ENCODE results near the gene TTYH3. TPM values are rescaled to one million over a fixed set of nuclear protein-coding genes. Genes with fewer than 3 reads are reported as not detected.

TTYH3 gene
- total RNA-seq, 1 donor from 2014 or later, result 296 TPM

DNA sequence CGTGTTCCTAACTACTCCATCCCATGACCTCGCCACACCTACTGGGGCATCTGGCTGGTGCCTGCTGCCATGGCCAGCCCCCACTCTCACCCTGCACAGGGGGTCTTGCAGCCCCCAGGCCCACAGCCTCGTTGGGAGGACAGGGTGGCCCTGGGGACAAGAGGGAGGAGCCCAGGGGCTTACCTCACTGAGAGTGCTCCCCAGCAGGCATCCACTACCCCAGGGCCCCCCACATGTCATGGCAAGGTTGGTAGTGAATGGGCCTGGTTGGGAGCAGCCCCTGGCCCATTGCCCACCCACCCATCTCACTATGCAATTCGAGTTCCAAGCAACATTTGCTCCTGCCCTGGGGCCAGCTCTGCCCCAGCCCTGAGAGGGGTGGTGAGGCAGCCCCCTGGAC is 32.2 kb downstream of the TTYH3 start:
- H3K9me3 Mint-ChIP-seq, result no peaks in the 10 kb centered on the region
- no peak overlapping the region for H3K27ac Mint-ChIP-seq
- H3K27me3 Mint-ChIP-seq (ENCODE audit: low read depth), result peaks cover 4% of the 10 kb centered on the region
- TF ChIP-seq, protein P1, sequence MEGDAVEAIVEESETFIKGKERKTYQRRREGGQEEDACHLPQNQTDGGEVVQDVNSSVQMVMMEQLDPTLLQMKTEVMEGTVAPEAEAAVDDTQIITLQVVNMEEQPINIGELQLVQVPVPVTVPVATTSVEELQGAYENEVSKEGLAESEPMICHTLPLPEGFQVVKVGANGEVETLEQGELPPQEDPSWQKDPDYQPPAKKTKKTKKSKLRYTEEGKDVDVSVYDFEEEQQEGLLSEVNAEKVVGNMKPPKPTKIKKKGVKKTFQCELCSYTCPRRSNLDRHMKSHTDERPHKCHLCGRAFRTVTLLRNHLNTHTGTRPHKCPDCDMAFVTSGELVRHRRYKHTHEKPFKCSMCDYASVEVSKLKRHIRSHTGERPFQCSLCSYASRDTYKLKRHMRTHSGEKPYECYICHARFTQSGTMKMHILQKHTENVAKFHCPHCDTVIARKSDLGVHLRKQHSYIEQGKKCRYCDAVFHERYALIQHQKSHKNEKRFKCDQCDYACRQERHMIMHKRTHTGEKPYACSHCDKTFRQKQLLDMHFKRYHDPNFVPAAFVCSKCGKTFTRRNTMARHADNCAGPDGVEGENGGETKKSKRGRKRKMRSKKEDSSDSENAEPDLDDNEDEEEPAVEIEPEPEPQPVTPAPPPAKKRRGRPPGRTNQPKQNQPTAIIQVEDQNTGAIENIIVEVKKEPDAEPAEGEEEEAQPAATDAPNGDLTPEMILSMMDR (IDR thresholded peaks at IDR 0.05; ENCODE audit: unreplicated experiment), result no peak
- DNase-seq (ENCODE audit: low spot score in 2 of 2, unreplicated experiment in 2 of 2), result no peak
- no peak overlapping the region for H3K4me3 Mint-ChIP-seq
- H3K36me3 Mint-ChIP-seq, result peaks cover 3% of the 10 kb centered on the region
- H3K4me1 Mint-ChIP-seq, result no peaks in the 10 kb centered on the region

DNA sequence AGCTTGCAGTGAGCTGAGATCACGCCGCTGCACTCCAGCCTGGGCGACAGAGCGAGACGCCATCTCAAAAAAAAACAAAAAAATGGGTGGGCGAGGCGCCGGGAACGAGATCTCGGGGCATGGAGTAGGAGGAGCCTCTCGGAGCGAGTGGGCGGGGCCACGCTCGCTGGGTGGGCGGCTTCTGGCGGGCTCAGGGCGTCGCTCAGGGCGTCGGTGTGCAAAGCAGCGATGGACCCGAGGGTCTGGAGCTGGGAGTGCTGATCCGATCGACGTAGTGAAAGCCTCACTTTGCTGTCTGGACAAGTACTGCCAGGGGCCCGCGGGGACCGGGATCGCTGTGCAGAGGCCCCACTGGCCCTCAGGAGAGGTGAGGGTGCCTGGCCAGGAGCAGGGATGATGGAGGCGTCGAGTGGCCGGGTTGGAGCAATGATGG is 33.6 kb downstream of the TTYH3 start:
- Mint-ChIP-seq H3K27me3 (ENCODE audit: low read depth) (peaks cover 11% of the 10 kb centered on the region), H3K9me3 (no peaks in the 10 kb centered on the region), H3K4me3 (no peak overlapping the region), H3K4me1 (no peaks in the 10 kb centered on the region), H3K36me3 (peaks cover 3% of the 10 kb centered on the region), H3K27ac (no peak overlapping the region)
- TF ChIP-seq, protein P1 (IDR thresholded peaks at IDR 0.05; ENCODE audit: unreplicated experiment), result no peak
- no peak for DNase-seq (ENCODE audit: low spot score in 2 of 2, unreplicated experiment in 2 of 2)

DNA sequence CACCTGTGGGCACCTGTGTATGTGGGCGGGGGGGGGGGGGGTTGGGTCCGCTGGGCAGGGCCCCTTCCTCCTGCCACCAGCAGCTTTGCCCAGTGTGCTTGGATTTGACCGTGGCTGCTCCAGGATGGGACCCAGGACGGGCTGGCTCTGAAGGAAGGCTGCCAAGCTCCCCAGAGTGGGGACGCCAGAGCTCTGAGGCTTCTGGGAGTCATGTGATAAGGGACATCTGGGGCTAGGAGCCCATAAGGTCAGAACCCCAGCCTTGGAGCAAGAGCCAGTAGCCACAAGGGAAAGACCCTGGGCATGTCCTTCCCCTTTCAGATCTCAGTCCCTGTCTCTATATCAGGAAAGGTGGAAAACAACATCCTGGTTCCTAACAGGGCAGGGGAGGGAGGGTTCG is 34.4 kb downstream of the TTYH3 start:
- H3K36me3 Mint-ChIP-seq, result peaks cover 3% of the 10 kb centered on the region
- no peak overlapping the region for H3K4me3 Mint-ChIP-seq
- DNase-seq (ENCODE audit: low spot score in 2 of 2, unreplicated experiment in 2 of 2), result no peak
- H3K9me3 Mint-ChIP-seq, result no peaks in the 10 kb centered on the region
- H3K27ac Mint-ChIP-seq, result no peak overlapping the region
- TF ChIP-seq, protein P1 (IDR thresholded peaks at IDR 0.05; ENCODE audit: unreplicated experiment), result no peak
- no peaks in the 10 kb centered on the region for H3K4me1 Mint-ChIP-seq
- H3K27me3 Mint-ChIP-seq (ENCODE audit: low read depth), result peaks cover 19% of the 10 kb centered on the region

DNA sequence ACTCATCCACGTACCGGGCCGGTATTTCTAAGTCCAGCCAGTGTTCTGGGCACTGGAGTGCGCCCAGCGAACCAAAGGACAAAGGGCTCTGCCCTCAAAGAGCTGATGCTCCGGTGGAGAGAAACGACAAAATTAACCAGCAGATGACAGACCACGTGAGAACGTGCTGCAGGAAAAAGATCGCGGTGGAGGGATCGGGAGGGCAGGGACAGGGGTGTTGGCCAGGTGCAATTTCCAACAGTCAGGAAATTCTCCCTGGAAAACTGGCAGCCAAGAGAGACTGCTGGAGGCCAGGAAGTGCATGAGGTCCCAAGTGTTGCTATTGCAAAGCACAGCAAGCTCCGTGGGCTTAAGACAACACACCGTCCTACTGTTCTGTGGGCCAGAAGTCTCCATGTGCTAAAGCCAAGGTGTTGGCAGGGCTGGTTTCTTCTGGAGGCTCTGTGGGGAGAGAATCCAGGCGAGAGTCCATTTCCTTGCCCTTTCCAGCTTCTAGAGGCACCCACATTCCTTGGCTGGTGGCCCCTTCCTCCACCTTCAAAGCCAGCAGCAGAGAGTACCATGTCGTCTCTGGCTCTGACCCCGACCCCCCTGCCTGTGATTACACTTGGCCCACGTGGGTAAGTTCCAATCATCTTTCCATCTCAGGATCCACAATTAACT is 34.9 kb downstream of the TTYH3 start:
- DNase-seq (ENCODE audit: low spot score in 2 of 2, unreplicated experiment in 2 of 2), result no peak
- Mint-ChIP-seq H3K27ac (no peak overlapping the region), H3K27me3 (ENCODE audit: low read depth) (peaks cover 19% of the 10 kb centered on the region), H3K36me3 (peaks cover 3% of the 10 kb centered on the region), H3K4me3 (no peak overlapping the region), H3K4me1 (no peaks in the 10 kb centered on the region), H3K9me3 (no peaks in the 10 kb centered on the region)
- TF ChIP-seq, protein P1 (IDR thresholded peaks at IDR 0.05; ENCODE audit: unreplicated experiment), result no peak

DNA sequence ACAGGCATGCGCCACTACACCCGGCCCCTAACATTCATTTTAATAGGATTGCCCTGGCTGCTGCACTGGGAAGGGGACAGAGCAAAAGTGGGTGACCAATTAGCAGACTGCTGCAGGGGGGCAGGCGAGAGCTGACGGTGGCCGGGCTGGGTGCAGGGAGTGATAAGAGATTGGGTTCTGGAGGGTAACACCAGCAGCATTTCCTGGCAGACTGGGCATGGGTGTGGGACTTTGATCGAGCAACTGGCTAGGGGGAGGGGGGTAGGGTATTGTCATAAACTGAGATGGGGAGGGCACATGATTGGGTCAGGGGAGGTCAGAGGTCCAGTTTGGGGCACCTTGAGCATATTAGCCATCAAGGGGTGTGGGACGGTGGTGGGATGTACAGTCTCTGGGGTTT is 36.1 kb downstream of the TTYH3 start:
- TF ChIP-seq, protein P1 (IDR thresholded peaks at IDR 0.05; ENCODE audit: unreplicated experiment), result no peak
- Mint-ChIP-seq H3K27ac (no peak overlapping the region), H3K36me3 (no peaks in the 10 kb centered on the region), H3K27me3 (ENCODE audit: low read depth) (peaks cover 19% of the 10 kb centered on the region), H3K4me3 (no peak overlapping the region), H3K9me3 (no peaks in the 10 kb centered on the region), H3K4me1 (no peaks in the 10 kb centered on the region)
- no peak for DNase-seq (ENCODE audit: low spot score in 2 of 2, unreplicated experiment in 2 of 2)

Measured in mesothelial cell of epicardium (in vitro differentiated cells).